ENCODE data around the gene FAM180A. TPM values are rescaled to one million over a fixed set of nuclear protein-coding genes. Genes with fewer than 3 reads are reported as not detected.

Gene FAM180A
- total and polyA plus RNA-seq, 3 donors from 2014 or later, result 1.5 to 2.7 (median 2.1) TPM

- no peak overlapping the region for H3K27ac ChIP-seq
- no peaks in the 10 kb centered on the region for H3K36me3 ChIP-seq (ENCODE audit: low read depth, missing control alignments)
- no peak for DNase-seq
- H3K27me3 ChIP-seq, result no peaks in the 10 kb centered on the region
- 84 to 91% methylated on average over 3 of the region's 3 CpGs for WGBS, 2 donors
- H3K4me3 ChIP-seq, result no peak overlapping the region
- no peak for TF ChIP-seq POLR2A (IDR thresholded peaks at IDR 0.05)
- H3K9me3 ChIP-seq, result no peaks in the 10 kb centered on the region
- H3K4me1 ChIP-seq, result no peaks in the 10 kb centered on the region
- intact Hi-C loops (cut with DNase I; ENCODE audit: low total_unique reads), result no loop called here
Observed at GRCh38 chr7:135683609-135684008, 65.0 kb downstream of the FAM180A start.

DNA sequence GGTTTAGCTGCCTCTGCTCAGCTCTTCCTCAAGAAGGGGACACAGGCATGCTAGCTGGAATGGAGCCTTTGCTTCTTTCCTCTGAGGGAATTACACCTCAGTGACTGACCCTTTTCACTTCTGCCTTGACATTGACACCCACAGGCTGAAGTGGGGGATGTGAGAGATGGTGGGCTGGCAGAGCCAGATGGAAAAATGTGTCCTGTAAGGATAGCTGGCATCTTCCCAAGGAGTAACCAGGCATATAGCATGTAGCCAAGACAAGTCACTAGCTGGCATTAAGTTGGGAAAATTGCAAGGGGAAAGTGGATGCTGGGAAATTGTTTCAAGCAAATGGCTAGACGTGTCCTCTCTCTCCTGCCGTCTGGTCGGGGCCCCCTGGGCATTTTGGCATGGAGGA is 66.4 kb downstream of the FAM180A start:
- DNase-seq, result no peak
- Histone ChIP-seq H3K27me3 (no peaks in the 10 kb centered on the region), H3K9me3 (no peaks in the 10 kb centered on the region), H3K4me1 (no peaks in the 10 kb centered on the region), H3K27ac (no peak overlapping the region), H3K36me3 (ENCODE audit: low read depth, missing control alignments) (no peaks in the 10 kb centered on the region), H3K4me3 (no peak overlapping the region)
- TF ChIP-seq POLR2A (IDR thresholded peaks at IDR 0.05), result no peak
- no peak for TF ChIP-seq CTCF (IDR thresholded peaks at IDR 0.05)
- 84 to 95% methylated on average over 3 of the region's 3 CpGs for WGBS, 2 donors
- intact Hi-C loops (cut with DNase I; ENCODE audit: low total_unique reads), result no loop called here

DNA sequence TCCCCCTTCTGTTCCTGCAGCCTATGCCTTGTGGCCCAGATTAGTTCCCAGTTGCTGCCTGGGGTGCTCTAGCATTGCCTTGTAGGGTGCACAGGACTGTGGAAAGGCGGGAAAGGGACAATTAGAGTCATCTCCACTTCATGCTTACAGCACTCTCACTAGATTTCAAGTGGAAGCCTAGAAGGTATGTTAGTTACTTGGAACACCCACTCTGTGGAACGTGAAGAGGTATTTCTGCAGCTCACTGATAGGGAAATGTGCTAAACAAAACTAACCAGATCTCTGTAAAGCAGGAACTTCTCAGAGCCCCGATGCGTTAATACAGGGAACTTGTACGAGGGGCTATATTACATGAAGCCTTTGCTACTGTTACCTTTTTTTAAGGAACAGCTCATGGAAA is 66.9 kb downstream of the FAM180A start:
- Histone ChIP-seq H3K4me1 (no peaks in the 10 kb centered on the region), H3K9me3 (no peaks in the 10 kb centered on the region), H3K36me3 (ENCODE audit: low read depth, missing control alignments) (no peaks in the 10 kb centered on the region), H3K4me3 (no peak overlapping the region), H3K27me3 (no peaks in the 10 kb centered on the region), H3K27ac (no peak overlapping the region)
- intact Hi-C loops (cut with DNase I; ENCODE audit: low total_unique reads), result no loop called here
- no peak for TF ChIP-seq CTCF (IDR thresholded peaks at IDR 0.05)
- TF ChIP-seq POLR2A (IDR thresholded peaks at IDR 0.05), result no peak
- DNase-seq, result no peak
- 88 to 92% methylated on average over 4 to 5 of the region's 5 CpGs for WGBS, 2 donors

Other genes starting within 250 kb of the FAM180A start
- 10 to 100 TPM; 53.2 to 56.7 TPM for gene CNOT4, start 238.7 kb downstream of the FAM180A start, total RNA-seq
- 38.2 TPM for gene CNOT4, start 238.7 kb downstream of the FAM180A start, polyA plus RNA-seq (ENCODE audit: insufficient read depth, low read depth, low replicate concordance)
- 10 to 100 TPM; 73.6 to 77.2 TPM for gene NUP205, start 190.9 kb downstream of the FAM180A start, total RNA-seq
- 47.8 TPM for gene NUP205, start 190.9 kb downstream of the FAM180A start, polyA plus RNA-seq (ENCODE audit: insufficient read depth, low read depth, low replicate concordance)
- gene STMP1, start 86.3 kb downstream of the FAM180A start, total RNA-seq, result 10 to 100 TPM; 36.4 to 39.7 TPM
- 56.3 TPM for gene STMP1, start 86.3 kb downstream of the FAM180A start, polyA plus RNA-seq (ENCODE audit: insufficient read depth, low read depth, low replicate concordance)
- 10 to 100 TPM; 19.0 to 33.0 TPM for gene SLC13A4, start 20.6 kb downstream of the FAM180A start, total RNA-seq
- gene SLC13A4, start 20.6 kb downstream of the FAM180A start, polyA plus RNA-seq (ENCODE audit: insufficient read depth, low read depth, low replicate concordance), result 34.6 TPM
- 100 to 1,000 TPM; 141 to 144 TPM for gene MTPN, start 228.5 kb upstream of the FAM180A start, total RNA-seq
- 142 TPM for gene MTPN, start 228.5 kb upstream of the FAM180A start, polyA plus RNA-seq (ENCODE audit: insufficient read depth, low read depth, low replicate concordance)

All from testis (tissue), 3 donors.